Suprapubic skin (tissue), 4 donors: ENCODE data around the gene VTI1A. TPM values are rescaled to one million over a fixed set of nuclear protein-coding genes. Genes with fewer than 3 reads are reported as not detected.

Source experiments
- DNase-seq, 2 donors: peaks; one replicate each; pipeline ENCODE4 v3.0.0-alpha.2; 2019; ENCODE audit warnings: low spot score in 2 of 2
- H3K27ac ChIP-seq: fragments of 200-600 bp; sonication (generic); one replicate; pipeline ENCODE4 v1.5.1; 2019
- H3K27me3 ChIP-seq: fragments of 200-600 bp; sonication (generic); one replicate; pipeline ENCODE4 v1.5.1; 2019
- H3K36me3 ChIP-seq: fragments of 200-600 bp; sonication (generic); one replicate; pipeline ENCODE4 v1.5.1; 2019
- H3K4me1 ChIP-seq: fragments of 200-600 bp; sonication (generic); one replicate; pipeline ENCODE4 v1.5.1; 2019
- H3K4me3 ChIP-seq: fragments of 200-600 bp; sonication (generic); one replicate; pipeline ENCODE4 v1.5.1; 2019; ENCODE audit warnings: mild to moderate bottlenecking
- H3K9me3 ChIP-seq: fragments of 200-600 bp; sonication (generic); one replicate; pipeline ENCODE4 v1.5.1; 2019
- CTCF ChIP-seq, 2 donors: fragments of 200-600 bp in 1 of 2; fragments of 450-650 bp in 1 of 2; sonication (generic) in 1 of 2; IDR thresholded peaks; one replicate each; pipeline ENCODE4 v1.5.1; 2016 to 2019; ENCODE audit warnings: antibody characterized with exemption in 2 of 2, mild to moderate bottlenecking in 1 of 2, moderate library complexity in 1 of 2
- EP300 ChIP-seq: sonication (generic); formaldehyde crosslinking; IDR thresholded peaks from one replicate; pipeline ENCODE4 v1.6.1; 2017; ENCODE audit warnings: antibody characterized with exemption
- POLR2A ChIP-seq, 2 donors: fragments of 450-650 bp; IDR thresholded peaks; one replicate each; pipeline ENCODE4 v1.6.1; 2017; ENCODE audit warnings: antibody characterized with exemption in 2 of 2, mild to moderate bottlenecking in 2 of 2, moderate library complexity in 2 of 2
- POLR2AphosphoS5 ChIP-seq, 3 donors: sonication (generic); formaldehyde crosslinking; IDR thresholded peaks; one replicate each; pipeline ENCODE4 v1.6.1; 2017; ENCODE audit warnings: antibody characterized with exemption in 3 of 3
- WGBS: methylation state at CpG from one replicate; pipeline ENCODE4 v1.1.5; 2018; 5-methylcytosine and 5-hydroxymethylcytosine counted together
- total RNA-seq, 4 donors: library from RNA; depleted of rRNA; stranded (reverse); fragments of >200 nt; gene quantifications; one replicate each; pipeline ENCODE4 v1.1.0, GENCODE V29; 2016

VTI1A gene
- total RNA-seq, 4 donors from 2014 or later = 43.0 to 81.0 (median 49.2) TPM

GRCh38 chr10:112701211-112701877 is 254.3 kb downstream of the VTI1A start:
- no peak for TF ChIP-seq CTCF (IDR thresholded peaks at IDR 0.05)
- no peak for TF ChIP-seq POLR2A (IDR thresholded peaks at IDR 0.05)
- TF ChIP-seq POLR2AphosphoS5 (IDR thresholded peaks at IDR 0.05) = no peak
- TF ChIP-seq EP300 = no peak
- H3K4me3 ChIP-seq = no peak overlapping the region
- no peak overlapping the region for H3K27ac ChIP-seq
- no peaks in the 10 kb centered on the region for H3K27me3 ChIP-seq
- H3K9me3 ChIP-seq = no peaks in the 10 kb centered on the region
- no peaks in the 10 kb centered on the region for H3K36me3 ChIP-seq
- WGBS = 80% methylated on average over 4 of the region's 4 CpGs
- no peaks in the 10 kb centered on the region for H3K4me1 ChIP-seq
- no peak for DNase-seq

- no peaks in the 10 kb centered on the region for H3K4me1 ChIP-seq
- no peaks in the 10 kb centered on the region for H3K9me3 ChIP-seq
- H3K27ac ChIP-seq = no peak overlapping the region
- no peaks in the 10 kb centered on the region for H3K36me3 ChIP-seq
- 89% methylated on average over 2 of the region's 2 CpGs for WGBS
- no peak overlapping the region for H3K4me3 ChIP-seq
- TF ChIP-seq CTCF (IDR thresholded peaks at IDR 0.05) (no peak), POLR2AphosphoS5 (IDR thresholded peaks at IDR 0.05) (no peak), EP300 (no peak)
- no peaks in the 10 kb centered on the region for H3K27me3 ChIP-seq
- no peak for DNase-seq
Observed at GRCh38 chr10:112701878-112702255, 254.9 kb downstream of the VTI1A start.

GRCh38 chr10:112706577-112706976 is 259.6 kb downstream of the VTI1A start:
- H3K27me3 ChIP-seq = no peaks in the 10 kb centered on the region
- H3K4me3 ChIP-seq = no peak overlapping the region
- no peak for TF ChIP-seq POLR2A (IDR thresholded peaks at IDR 0.05)
- no peak for TF ChIP-seq EP300
- no peak for TF ChIP-seq POLR2AphosphoS5 (IDR thresholded peaks at IDR 0.05)
- no peak for TF ChIP-seq CTCF (IDR thresholded peaks at IDR 0.05)
- no peaks in the 10 kb centered on the region for H3K36me3 ChIP-seq
- H3K4me1 ChIP-seq = no peaks in the 10 kb centered on the region
- 94% methylated on average over 6 of the region's 6 CpGs for WGBS
- H3K9me3 ChIP-seq = no peaks in the 10 kb centered on the region
- no peak for DNase-seq
- H3K27ac ChIP-seq = no peak overlapping the region

- 93% methylated on average over 5 of the region's 5 CpGs for WGBS
- no peak for DNase-seq
- Histone ChIP-seq H3K4me3 (no peak overlapping the region), H3K36me3 (no peaks in the 10 kb centered on the region), H3K4me1 (no peaks in the 10 kb centered on the region), H3K27me3 (no peaks in the 10 kb centered on the region), H3K9me3 (no peaks in the 10 kb centered on the region), H3K27ac (no peak overlapping the region)
- no peak for TF ChIP-seq POLR2A (IDR thresholded peaks at IDR 0.05)
- no peak for TF ChIP-seq POLR2AphosphoS5 (IDR thresholded peaks at IDR 0.05)
- no peak for TF ChIP-seq CTCF (IDR thresholded peaks at IDR 0.05)
- no peak for TF ChIP-seq EP300
Observed at GRCh38 chr10:112708461-112708860, 261.4 kb downstream of the VTI1A start.

GRCh38 chr10:112710528-112710927 is 263.5 kb downstream of the VTI1A start:
- Histone ChIP-seq H3K27ac (no peak overlapping the region), H3K4me1 (no peaks in the 10 kb centered on the region), H3K27me3 (no peaks in the 10 kb centered on the region), H3K4me3 (no peak overlapping the region), H3K36me3 (no peaks in the 10 kb centered on the region), H3K9me3 (no peaks in the 10 kb centered on the region)
- TF ChIP-seq POLR2A (IDR thresholded peaks at IDR 0.05) (no peak), CTCF (IDR thresholded peaks at IDR 0.05) (no peak), POLR2AphosphoS5 (IDR thresholded peaks at IDR 0.05) (no peak), EP300 (no peak)
- 90% methylated on average over 2 of the region's 2 CpGs for WGBS
- no peak for DNase-seq
